Bronchial epithelial cell (primary cell): ENCODE data around the gene KCNJ6. TPM values are rescaled to one million over a fixed set of nuclear protein-coding genes. Genes with fewer than 3 reads are reported as not detected.
A peak's percentile ranks its signal among the peaks of the same experiment; 100 is the strongest.

Source experiments
- DNase-seq: peaks from one replicate; pipeline ENCODE4 v3.0.0-alpha.2; 2010; ENCODE audit warnings: low read depth
- FAIRE-seq: peaks from 2 replicates; lab custom pipeline; 2011; peaks lifted over from hg19 to GRCh38; lab: Jason Lieb, UNC
- H3K27me3 ChIP-seq: 2 replicates; pipeline ENCODE4 v1.5.1; 2011; ENCODE audit warnings: low read length; ENCODE audit not compliant: control insufficient read depth, insufficient read depth
- H3K36me3 ChIP-seq: 2 replicates; pipeline ENCODE4 v1.5.1; 2011; ENCODE audit warnings: low read length; ENCODE audit not compliant: control insufficient read depth, insufficient read depth
- H3K4me3 ChIP-seq: 2 replicates; pipeline ENCODE4 v1.5.1; 2011; ENCODE audit warnings: mild to moderate bottlenecking, low read depth, low read length, control low read depth
- CTCF ChIP-seq: IDR thresholded peaks from 2 replicates; pipeline ENCODE4 v1.5.1; 2011; ENCODE audit warnings: mild to moderate bottlenecking, moderate library complexity, low read length, control low read depth, inconsistent platforms; ENCODE audit not compliant: insufficient read depth, severe bottlenecking
- total RNA-seq: library from RNA; depleted of rRNA; stranded (reverse); fragments of >200 nt; gene quantifications from 2 replicates; pipeline ENCODE4 v1.2.1, GENCODE V29; 2014

KCNJ6 gene
- total RNA-seq, 1 donor from 2014 or later: not detected

GRCh38 chr21:37888659-37889058 lies 27.6 kb downstream of the KCNJ6 start:
- TF ChIP-seq CTCF: no peak
- FAIRE-seq (no peak), DNase-seq (no peak)
- H3K27me3 ChIP-seq: no peaks in the 10 kb centered on the region
- H3K36me3 ChIP-seq: no peaks in the 10 kb centered on the region
- H3K4me3 ChIP-seq: no peak overlapping the region

GRCh38 chr21:37886726-37887299 lies 29.4 kb downstream of the KCNJ6 start:
- FAIRE-seq: no peak
- no peak for DNase-seq
- H3K4me3 ChIP-seq: no peak overlapping the region
- no peaks in the 10 kb centered on the region for H3K27me3 ChIP-seq
- H3K36me3 ChIP-seq: no peaks in the 10 kb centered on the region
- no peak for TF ChIP-seq CTCF

GRCh38 chr21:37886120-37886519 lies 30.1 kb downstream of the KCNJ6 start:
- no peaks in the 10 kb centered on the region for H3K27me3 ChIP-seq
- FAIRE-seq: no peak
- no peak overlapping the region for H3K4me3 ChIP-seq
- TF ChIP-seq CTCF: no peak
- no peak for DNase-seq
- no peaks in the 10 kb centered on the region for H3K36me3 ChIP-seq

- FAIRE-seq (peak; percentile 95), DNase-seq (peak; percentile 95)
Observed at GRCh38 chr21:37878946-37879660, 37.2 kb downstream of the KCNJ6 start.

GRCh38 chr21:37877888-37878684 lies 38.2 kb downstream of the KCNJ6 start:
- FAIRE-seq: no peak
- Histone ChIP-seq H3K27me3 (no peaks in the 10 kb centered on the region), H3K36me3 (no peaks in the 10 kb centered on the region), H3K4me3 (no peak overlapping the region)
- TF ChIP-seq CTCF: no peak
- no peak for DNase-seq

More at GRCh38 chr21:37878946-37879660, 37.2 kb downstream of the KCNJ6 start:
- H3K27me3 ChIP-seq: no peaks in the 10 kb centered on the region
- H3K36me3 ChIP-seq: no peaks in the 10 kb centered on the region
- H3K4me3 ChIP-seq: no peak overlapping the region
- TF ChIP-seq CTCF: no peak
